ENCODE data around the gene LMNA.
"Not testable (repeated sequence)": the region's sequence is repeated elsewhere in the genome, so short reads cannot be mapped to it uniquely, and the experiment has no call there.

Gene LMNA

DNA sequence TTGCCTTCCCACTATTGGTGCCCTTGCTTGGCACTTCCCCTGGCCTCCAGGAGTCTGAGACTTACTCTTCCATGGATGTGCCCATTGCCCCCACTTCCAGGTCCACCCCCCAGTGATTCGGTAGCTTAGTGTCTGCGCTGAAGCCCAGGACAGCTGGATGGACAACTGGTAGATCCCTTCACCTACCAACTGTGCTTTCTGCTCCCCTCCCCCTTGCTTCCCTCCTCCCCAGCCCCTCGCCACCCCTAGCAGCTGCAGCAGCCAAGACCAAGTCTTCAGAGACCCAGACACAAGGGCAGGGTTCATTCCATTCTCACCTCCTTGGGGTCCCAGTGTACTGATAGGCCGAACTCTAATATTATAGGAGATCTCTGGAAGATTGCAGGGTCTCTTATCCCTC lies 6.9 kb downstream of the LMNA start:
- peaks cover 61% of the 10 kb centered on the region for H3K4me1 Mint-ChIP-seq
- peaks cover 32% of the 10 kb centered on the region for H3K27me3 Mint-ChIP-seq
- H3K27ac Mint-ChIP-seq: no peak overlapping the region
- no peaks in the 10 kb centered on the region for H3K9me3 Mint-ChIP-seq
- no peak overlapping the region for H3K4me3 Mint-ChIP-seq
- ATAC-seq (no peak), DNase-seq (no peak)

DNA sequence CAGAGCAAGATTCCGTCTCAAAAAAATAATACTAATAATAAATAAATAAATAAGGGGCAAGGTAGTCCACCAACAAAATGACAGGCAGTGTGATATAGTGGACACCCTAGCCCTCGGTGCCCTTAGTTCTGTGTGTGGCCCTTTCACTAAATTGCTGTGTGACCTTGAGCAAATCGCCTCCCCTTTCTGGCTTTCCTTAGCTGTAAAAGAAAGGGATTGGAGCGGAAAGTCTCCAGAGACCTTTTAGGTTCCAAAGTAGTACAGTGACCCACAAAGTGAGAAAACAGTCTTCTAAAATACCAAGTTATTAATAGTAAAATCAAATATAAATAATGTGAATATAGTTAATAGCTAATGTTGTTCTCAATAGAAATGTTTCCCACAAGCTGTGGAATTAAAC lies 7.6 kb downstream of the LMNA start:
- no peak overlapping the region for H3K4me3 Mint-ChIP-seq
- peaks cover 65% of the 10 kb centered on the region for H3K4me1 Mint-ChIP-seq
- ATAC-seq: no peak
- H3K27me3 Mint-ChIP-seq: peaks cover 32% of the 10 kb centered on the region
- H3K9me3 Mint-ChIP-seq: no peaks in the 10 kb centered on the region
- DNase-seq: no peak
- H3K27ac Mint-ChIP-seq: no peak overlapping the region

DNA sequence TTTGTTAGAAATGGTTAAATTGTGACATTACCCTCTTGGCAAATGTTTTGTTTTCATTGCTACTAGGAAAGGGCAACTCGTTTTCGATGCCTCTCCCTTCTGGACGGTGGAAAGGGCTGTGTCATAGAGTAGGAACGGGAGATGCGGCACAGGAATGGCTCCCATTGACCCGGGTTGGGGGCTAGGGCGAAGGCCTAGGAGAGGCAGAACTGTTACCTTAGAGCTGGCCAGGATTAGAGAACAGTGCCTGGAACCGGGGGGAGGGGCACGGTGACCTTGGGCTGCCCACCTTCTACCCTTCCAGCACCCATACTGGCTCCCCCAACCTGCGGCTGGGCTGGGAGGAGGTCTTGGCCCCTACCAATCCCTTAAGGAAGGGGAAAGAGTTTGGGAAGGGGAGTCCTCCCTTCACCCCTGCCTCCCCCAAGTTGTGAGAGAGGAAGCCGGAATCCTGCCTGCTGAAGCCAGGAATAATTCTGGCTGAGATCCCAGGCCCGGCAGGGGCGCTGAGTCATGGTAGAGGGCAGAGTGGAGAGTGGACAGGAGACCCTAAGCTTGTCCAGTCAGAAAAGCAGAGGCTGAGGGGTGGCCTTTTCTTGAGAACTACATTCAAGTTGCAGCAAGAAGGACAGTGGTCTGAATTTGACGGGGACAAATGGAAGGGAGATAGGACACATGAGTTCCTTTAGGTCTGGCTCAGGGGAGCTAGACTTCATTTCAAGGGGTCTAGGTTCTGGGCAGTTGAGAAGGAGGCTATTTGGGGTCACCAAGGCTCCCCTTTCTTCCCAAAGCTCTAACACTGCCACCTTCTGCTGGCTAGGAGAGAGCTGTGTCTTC lies 8.2 kb downstream of the LMNA start:
- H3K27ac Mint-ChIP-seq: no peak overlapping the region
- ATAC-seq: no peak
- peaks cover 71% of the 10 kb centered on the region for H3K4me1 Mint-ChIP-seq
- DNase-seq: no peak
- H3K4me3 Mint-ChIP-seq: peak overlapping the region in 1 of 2 donors; percentile 14
- H3K9me3 Mint-ChIP-seq: no peaks in the 10 kb centered on the region
- H3K27me3 Mint-ChIP-seq: peaks cover 32% of the 10 kb centered on the region

DNA sequence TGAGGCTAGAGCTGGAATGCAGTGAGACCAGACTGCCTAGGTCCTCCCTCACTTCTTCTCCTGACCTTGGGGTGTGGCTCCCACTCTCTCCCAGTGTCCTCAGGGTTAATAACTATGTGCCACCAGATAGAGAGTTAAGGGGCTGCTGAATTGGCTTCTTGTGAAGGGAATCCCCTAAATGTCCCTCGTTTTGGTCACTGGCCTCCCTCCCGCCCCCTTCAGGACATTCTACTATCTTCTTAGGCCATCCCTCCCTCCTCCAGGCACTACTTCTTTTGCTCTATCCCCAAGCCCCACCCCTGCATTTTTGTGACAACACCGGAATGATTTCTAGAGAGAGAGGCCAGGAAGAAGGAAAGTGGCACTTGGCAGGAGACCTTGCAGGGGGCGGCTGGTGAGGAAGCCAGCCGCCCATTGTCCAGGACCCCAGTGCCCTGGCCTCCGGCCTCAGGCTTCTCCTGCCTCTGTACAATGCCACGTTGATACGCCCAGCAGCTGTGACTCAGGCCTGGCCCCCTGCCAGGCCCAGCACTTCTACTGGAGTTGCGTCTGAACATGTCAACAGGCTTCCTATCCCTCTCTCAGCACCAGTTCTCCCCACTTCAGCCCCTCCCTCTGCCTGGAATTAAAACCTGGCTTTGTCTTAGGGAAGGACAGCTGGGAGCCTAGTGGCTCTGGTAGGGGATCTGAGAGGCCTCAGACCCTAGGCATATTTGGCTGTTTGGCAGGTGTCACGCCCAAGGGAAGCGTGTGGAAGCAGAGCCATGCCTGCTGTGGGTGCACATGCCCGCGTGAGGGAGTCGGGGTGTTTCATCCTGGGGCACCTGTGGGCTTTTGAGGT lies 9.1 kb downstream of the LMNA start:
- peak; percentile 65 to 70 for DNase-seq
- Mint-ChIP-seq H3K27me3 (peaks cover 28% of the 10 kb centered on the region), H3K4me1 (peaks cover 80% of the 10 kb centered on the region)

DNA sequence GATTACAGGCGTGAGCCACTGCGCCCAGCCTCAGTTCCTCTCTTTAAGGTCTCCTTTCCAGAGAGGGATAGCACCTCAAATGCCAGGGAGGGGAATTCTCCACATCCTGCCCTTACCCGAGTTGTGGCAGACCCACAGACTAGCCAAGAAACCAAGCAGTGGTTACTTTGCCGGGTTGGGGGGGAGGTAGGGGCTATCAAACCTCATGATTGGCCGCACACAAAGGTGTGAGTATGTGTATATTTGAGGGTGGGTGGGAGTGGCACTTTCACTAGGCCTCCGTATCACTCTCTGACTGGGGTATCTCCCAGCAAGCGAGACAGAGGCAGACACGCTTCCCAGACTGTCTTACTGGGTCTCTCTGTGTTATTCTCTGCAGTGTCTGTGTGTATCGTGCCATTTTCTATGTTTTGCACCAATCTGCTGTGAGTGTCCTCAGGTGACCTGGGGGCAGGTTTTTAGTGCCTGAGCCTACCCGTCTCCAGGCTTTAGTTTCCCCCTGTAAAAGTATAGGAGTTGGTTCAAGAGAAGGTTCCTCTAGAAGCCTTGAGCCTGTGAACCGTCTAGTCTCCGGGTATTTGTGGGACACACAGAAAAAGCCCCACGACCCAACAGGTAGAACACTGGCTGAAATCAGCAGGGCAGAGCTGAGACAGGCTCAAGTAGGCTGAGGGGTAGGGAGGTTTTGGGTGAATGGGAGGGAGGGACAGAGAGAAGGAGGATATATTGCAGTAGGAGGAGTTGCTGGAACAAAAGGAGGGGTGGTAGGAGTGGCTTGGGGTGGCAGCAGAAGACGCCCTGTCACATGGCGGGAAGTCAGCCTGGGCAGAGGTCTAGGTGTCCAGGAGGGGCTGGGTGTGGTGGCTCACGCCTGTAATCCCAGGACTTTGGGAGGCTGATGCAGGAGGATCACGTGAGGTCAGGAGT lies 10.3 kb downstream of the LMNA start:
- peak overlapping the region; percentile 38 to 89 for H3K27ac Mint-ChIP-seq
- H3K4me1 Mint-ChIP-seq: peaks cover 86% of the 10 kb centered on the region
- ATAC-seq: peak; percentile 68
- peaks cover 38% of the 10 kb centered on the region for H3K27me3 Mint-ChIP-seq
- peak; percentile 42 to 81 for DNase-seq
- H3K4me3 Mint-ChIP-seq: peak overlapping the region; percentile 57 to 69
- no peaks in the 10 kb centered on the region for H3K9me3 Mint-ChIP-seq

More for the DNA sequence above, 9.1 kb downstream of the LMNA start:
- H3K4me3 Mint-ChIP-seq: peak overlapping the region; percentile 57 to 69
- ATAC-seq: peak; percentile 18
- H3K9me3 Mint-ChIP-seq: no peaks in the 10 kb centered on the region
- peak overlapping the region; percentile 75 to 93 for H3K27ac Mint-ChIP-seq

DNA sequence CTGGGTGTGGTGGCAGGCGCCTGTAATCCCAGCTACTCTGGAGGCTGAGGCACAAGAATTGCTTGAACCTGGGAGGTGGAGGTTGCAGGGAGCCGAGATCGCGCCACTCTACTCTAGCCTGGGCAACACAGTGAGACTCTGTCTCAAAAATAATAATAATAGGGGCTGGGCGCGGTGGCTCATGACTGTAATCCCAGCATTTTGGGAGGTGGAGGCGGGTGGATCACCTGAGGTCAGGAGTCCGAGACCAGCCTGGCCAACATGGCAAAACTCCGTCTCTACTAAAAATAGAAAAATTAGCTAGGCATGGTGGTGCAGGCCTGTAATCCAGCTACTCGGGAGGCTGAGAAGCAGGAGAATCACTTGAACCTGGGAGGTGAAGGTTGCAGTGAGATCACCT lies 11.0 kb downstream of the LMNA start:
- Mint-ChIP-seq H3K27me3 (peaks cover 34% of the 10 kb centered on the region), H3K4me3 (peak overlapping the region; percentile 57 to 69), H3K4me1 (peaks cover 86% of the 10 kb centered on the region)
- not testable (repeated sequence) for DNase-seq, H3K9me3 Mint-ChIP-seq, ATAC-seq, H3K27ac Mint-ChIP-seq

DNA sequence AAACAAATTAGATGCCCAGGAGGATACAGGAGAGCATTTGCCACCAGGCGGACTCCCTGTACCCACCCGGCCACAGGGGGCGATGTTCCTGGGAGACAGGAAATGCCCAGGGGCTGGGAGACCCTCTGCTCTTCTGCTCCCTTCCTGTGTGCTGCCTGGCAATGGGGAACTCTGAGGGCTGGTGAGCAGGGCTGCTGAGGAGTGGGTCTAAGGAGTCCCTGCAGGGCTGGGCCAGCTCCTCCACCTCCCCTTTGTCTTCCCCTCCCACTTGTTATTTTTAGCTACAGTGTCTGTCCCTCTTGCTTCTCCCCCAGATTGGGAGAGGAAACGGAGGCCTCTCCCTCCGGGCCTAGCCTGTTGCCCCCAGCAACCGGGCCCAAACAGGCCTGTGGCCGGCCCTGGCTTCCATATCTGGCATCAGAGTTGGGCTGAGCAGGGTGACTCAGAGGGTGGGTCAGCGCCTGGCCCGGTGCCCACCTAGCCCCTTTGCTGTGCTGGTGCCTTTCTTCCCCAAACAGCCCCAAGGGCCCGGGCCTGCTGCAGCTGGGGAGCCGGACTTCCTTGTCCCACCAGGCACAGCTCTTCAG lies 11.6 kb downstream of the LMNA start:
- DNase-seq: peak; percentile 61 to 77
- Mint-ChIP-seq H3K27ac (peak overlapping the region; percentile 67 to 98), H3K9me3 (no peaks in the 10 kb centered on the region), H3K4me1 (peaks cover 84% of the 10 kb centered on the region), H3K27me3 (peaks cover 34% of the 10 kb centered on the region), H3K4me3 (peak overlapping the region; percentile 58 to 69)
- peak; percentile 37 for ATAC-seq

DNA sequence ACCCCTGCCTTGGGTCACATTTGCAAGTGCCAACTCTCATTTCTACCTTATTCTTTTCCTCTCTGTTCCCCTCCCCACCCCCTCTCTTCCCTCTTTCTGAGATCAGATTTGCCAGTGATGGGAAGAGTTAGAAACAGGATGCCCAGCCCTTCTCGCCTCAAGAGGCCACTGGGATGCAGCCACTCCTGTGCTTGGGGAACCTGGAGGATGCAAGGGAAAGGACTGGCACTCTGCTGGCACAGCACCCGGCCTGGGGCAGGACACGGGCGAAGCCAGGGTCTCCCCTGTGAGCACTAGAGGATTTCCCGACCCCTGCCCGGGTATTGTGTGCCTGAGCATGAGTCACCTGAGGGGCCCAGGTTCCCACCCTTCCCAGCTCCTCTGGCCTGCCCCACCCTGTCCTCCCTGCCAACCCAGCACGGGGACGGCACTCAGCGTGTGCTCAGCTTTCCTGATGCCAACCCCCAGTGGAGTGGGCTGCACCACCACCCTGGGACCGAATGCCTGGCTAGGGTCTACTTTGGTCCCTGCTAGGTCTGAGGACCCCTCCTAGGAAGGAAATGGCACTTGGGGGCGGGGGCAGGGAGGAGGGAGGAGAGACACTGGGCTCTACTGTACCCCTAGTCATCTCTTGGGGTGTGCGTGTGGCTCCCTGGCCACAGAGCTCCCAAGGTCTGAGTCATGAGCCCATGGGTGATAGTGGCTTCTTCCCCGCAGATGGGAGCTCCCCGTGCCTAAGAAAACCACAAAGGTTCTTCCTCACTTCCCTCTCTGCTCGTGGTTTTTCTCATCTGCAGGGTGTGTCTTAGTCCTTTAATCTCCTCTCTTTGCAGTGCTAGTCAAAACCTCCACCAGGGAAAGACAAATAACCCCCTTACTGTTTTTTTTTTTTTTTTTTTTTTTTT lies 12.4 kb downstream of the LMNA start:
- Mint-ChIP-seq H3K4me3 (peak overlapping the region; percentile 58 to 69), H3K27me3 (peaks cover 34% of the 10 kb centered on the region), H3K4me1 (peaks cover 84% of the 10 kb centered on the region), H3K27ac (peak overlapping the region; percentile 67 to 98), H3K9me3 (no peaks in the 10 kb centered on the region)
- peak; percentile 88 for ATAC-seq
- peak; percentile 77 to 90 for DNase-seq

DNA sequence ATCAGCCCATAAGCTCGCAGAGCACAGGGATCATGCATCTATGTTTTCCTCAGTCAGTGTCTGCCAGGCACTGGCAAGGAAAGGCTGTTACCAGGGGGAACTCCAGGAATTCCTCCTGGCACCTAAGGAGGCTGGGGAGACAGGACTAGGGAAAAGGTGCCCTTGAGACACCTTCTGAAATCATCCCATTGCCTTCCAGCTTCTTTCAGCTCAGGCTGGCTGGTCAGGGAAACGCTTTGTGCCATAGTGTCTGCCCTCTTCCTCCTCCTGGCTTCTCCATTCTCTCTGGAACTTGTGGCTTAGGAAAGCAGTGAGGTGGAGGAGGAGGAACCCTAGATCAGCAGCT lies 13.8 kb downstream of the LMNA start:
- peaks cover 72% of the 10 kb centered on the region for H3K4me1 Mint-ChIP-seq
- no peaks in the 10 kb centered on the region for H3K9me3 Mint-ChIP-seq
- no peak overlapping the region for H3K27ac Mint-ChIP-seq
- ATAC-seq (no peak), DNase-seq (no peak)
- peak overlapping the region in 1 of 2 donors; percentile 12 for H3K4me3 Mint-ChIP-seq
- H3K27me3 Mint-ChIP-seq: peaks cover 21% of the 10 kb centered on the region

DNA sequence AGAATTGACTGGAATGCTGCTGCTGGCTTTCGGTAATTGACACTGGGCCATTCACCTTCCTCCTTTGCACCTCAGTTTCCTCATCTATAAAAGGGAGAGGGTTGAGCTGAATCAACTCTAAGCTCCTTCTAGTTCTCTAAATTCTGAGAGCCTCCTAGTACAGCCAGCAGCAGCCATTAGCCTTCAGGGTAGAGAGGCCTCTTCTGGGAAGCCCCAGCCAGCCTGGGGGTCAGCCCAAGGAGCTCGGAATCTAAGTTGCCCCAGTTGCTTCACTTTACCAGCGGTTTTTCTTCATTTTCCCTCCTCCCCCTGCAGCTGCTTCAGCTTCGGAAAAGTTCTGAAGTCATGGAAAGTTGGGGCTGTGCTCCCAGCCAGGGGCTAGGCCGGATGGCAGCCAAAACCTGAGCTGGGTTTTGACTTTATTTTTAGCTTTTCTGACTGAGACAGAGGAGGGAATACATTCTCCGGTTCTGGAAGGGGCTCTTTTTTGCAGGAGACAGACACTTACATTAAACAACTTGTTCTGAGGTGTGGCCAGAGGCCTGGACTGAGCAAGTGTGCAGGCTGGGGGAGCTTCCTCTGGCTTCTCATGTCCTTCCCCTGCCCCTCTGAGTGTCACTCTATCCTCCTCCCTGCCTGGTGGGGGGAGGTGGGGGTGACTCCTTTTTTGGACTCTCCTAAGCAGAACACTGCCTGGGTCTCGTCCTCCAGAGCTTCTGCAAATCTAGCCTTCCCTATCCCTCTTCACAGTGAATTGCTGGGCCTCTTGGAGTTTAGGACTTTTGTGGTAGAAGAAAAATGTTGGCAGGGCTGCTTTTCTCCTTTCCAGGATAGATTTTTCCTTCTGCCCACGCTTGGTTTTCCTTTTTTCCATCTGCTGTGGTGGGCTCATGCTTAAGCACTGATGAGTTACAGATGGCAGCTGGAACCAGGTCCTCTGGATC lies 14.4 kb downstream of the LMNA start:
- Mint-ChIP-seq H3K27ac (no peak overlapping the region), H3K9me3 (no peaks in the 10 kb centered on the region), H3K27me3 (peaks cover 18% of the 10 kb centered on the region), H3K4me3 (peak overlapping the region in 1 of 2 donors; percentile 12), H3K4me1 (peaks cover 66% of the 10 kb centered on the region)
- ATAC-seq (no peak), DNase-seq (no peak)

DNA sequence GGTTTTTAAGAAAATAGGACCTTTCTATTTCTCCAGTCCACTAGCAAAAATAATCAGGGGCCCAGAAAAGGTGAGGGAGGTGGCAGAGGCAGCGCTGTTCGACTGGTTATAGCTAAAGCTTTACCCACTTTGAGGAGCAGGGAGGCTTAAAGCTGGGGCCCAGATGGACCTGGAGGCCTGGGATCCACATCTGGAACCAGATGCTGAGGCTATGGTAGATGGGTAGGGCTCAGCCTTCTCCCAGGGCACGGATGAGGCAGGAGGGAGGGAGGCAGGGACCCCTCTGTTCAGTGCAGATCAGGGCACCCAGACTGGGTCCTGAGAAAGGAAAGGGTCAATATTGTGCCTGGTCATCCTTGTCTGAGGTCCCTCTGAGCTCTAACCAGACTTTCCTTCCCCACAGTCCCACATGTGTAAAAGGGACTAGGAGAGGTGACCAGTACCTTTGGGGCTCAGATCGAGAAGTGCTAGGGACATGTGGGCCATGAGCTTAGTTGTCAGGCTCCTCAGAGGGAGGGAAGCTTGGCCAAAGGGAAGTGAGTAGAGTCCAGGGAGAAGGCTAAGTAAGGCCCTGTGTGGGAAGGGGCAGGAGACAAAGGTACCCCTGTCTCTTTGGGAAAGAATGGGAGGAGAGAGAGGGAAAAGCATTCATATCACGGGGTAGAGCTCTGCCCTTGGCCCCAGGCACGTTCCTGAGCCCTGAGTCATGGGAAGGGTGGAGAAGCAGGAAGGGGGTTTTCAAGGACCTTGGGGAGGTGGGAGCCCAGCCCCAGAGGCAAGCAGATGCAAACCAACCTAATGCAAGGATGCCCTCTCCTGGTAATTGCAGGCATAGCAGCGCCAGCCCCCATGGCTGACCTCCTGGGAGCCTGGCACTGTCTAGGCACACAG lies 15.4 kb downstream of the LMNA start:
- no peaks in the 10 kb centered on the region for H3K9me3 Mint-ChIP-seq
- H3K4me1 Mint-ChIP-seq: peaks cover 56% of the 10 kb centered on the region
- H3K27ac Mint-ChIP-seq: peak overlapping the region in 1 of 2 donors; percentile 30
- H3K27me3 Mint-ChIP-seq: peaks cover 25% of the 10 kb centered on the region
- H3K4me3 Mint-ChIP-seq: no peak overlapping the region
- DNase-seq (peak; percentile 74 to 79), ATAC-seq (peak; percentile 32)

DNA sequence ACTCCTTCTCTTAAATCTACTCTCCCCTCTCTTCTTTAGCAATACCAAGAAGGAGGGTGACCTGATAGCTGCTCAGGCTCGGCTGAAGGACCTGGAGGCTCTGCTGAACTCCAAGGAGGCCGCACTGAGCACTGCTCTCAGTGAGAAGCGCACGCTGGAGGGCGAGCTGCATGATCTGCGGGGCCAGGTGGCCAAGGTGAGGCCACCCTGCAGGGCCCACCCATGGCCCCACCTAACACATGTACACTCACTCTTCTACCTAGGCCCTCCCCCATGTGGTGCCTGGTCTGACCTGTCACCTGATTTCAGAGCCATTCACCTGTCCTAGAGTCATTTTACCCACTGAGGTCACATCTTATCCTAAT lies 16.0 kb downstream of the LMNA start:
- Mint-ChIP-seq H3K4me3 (no peak overlapping the region), H3K27ac (no peak overlapping the region), H3K4me1 (peaks cover 49% of the 10 kb centered on the region), H3K27me3 (peaks cover 25% of the 10 kb centered on the region), H3K9me3 (no peaks in the 10 kb centered on the region)
- ATAC-seq (no peak), DNase-seq (no peak)

Measured in stimulated activated naive CD8-positive, alpha-beta T cell treated with anti-CD3 and anti-CD28 coated beads, Interleukin-15, amount 100 ng/mL, for 72 hours (primary cell).